Neuronal stem cell (in vitro differentiated cells): ENCODE data around the gene BBLN.
"Not testable (repeated sequence)": the region's sequence is repeated elsewhere in the genome, so short reads cannot be mapped to it uniquely, and the experiment has no call there.

Source experiments
- DNase-seq: peaks from one replicate; pipeline ENCODE4 v3.0.0-alpha.2; 2013; ENCODE audit warnings: low spot score
- H2AFZ ChIP-seq: one replicate; pipeline ENCODE4 v1.6.1; 2013; ENCODE audit warnings: mild to moderate bottlenecking, low read length, inconsistent platforms
- H2AK5ac ChIP-seq: 2 replicates; pipeline ENCODE4 v1.6.1; 2013; ENCODE audit warnings: low read depth, mild to moderate bottlenecking, inconsistent platforms, low read length, moderate library complexity, mixed read lengths
- H2BK120ac ChIP-seq: 2 replicates; pipeline ENCODE4 v1.6.1; 2013; ENCODE audit warnings: low read depth, mild to moderate bottlenecking, inconsistent platforms, low read length, moderate library complexity, mixed read lengths
- H2BK12ac ChIP-seq: one replicate; pipeline ENCODE4 v1.6.1; 2013; ENCODE audit warnings: low read length, inconsistent platforms
- H2BK15ac ChIP-seq: 2 replicates; pipeline ENCODE4 v1.6.1; 2013; ENCODE audit warnings: mild to moderate bottlenecking, low read length, inconsistent platforms, mixed read lengths
- H2BK5ac ChIP-seq: one replicate; pipeline ENCODE4 v1.6.1; 2013; ENCODE audit warnings: inconsistent platforms, mild to moderate bottlenecking, low read length, moderate library complexity
- H3K14ac ChIP-seq: one replicate; pipeline ENCODE4 v1.6.1; 2013; ENCODE audit warnings: low read length, inconsistent platforms
- H3K18ac ChIP-seq: 2 replicates; pipeline ENCODE4 v1.6.1; 2013; ENCODE audit warnings: low read length, inconsistent platforms
- H3K23ac ChIP-seq: 2 replicates; pipeline ENCODE4 v1.6.1; 2013; ENCODE audit warnings: low read depth, mild to moderate bottlenecking, mixed read lengths, low read length, inconsistent platforms; ENCODE audit not compliant: poor library complexity
- H3K27ac ChIP-seq: replicated peaks from 3 replicates; pipeline ENCODE4 v1.5.1; 2013; ENCODE audit warnings: low read length, inconsistent platforms
- H3K27me3 ChIP-seq, 3 experiments: 2 replicates each; pipeline ENCODE4 v1.6.1; 2013; ENCODE audit warnings: low read length in 3 of 3, mild to moderate bottlenecking in 2 of 3, inconsistent platforms in 1 of 3, low read depth in 1 of 3, mixed read lengths in 1 of 3, moderate library complexity in 1 of 3; ENCODE audit not compliant: control insufficient read depth in 3 of 3, insufficient read depth in 3 of 3
- H3K36me3 ChIP-seq, 2 donors: replicated peaks in 1 of 2; 2 replicates each; pipeline ENCODE4 v1.6.1; 2013; ENCODE audit warnings: low read length in 2 of 2; ENCODE audit not compliant: control insufficient read depth in 2 of 2, insufficient read depth in 2 of 2
- H3K4ac ChIP-seq: 2 replicates; pipeline ENCODE4 v1.6.1; 2013; ENCODE audit warnings: inconsistent platforms, mild to moderate bottlenecking, low read length, moderate library complexity
- H3K4me1 ChIP-seq, 2 donors: 1 replicate in 1 of 2; 2 replicates in 1 of 2; pipeline ENCODE4 v1.6.1; 2013; ENCODE audit warnings: low read length in 2 of 2, low read depth in 1 of 2; ENCODE audit not compliant: control insufficient read depth in 2 of 2, insufficient read depth in 1 of 2
- H3K4me2 ChIP-seq: one replicate; pipeline ENCODE4 v1.6.1; 2013; ENCODE audit warnings: mild to moderate bottlenecking, low read length, inconsistent platforms; ENCODE audit not compliant: insufficient read depth, poor library complexity, severe bottlenecking
- H3K4me3 ChIP-seq, 2 donors: 2 replicates each; pipeline ENCODE4 v1.5.1; 2013; ENCODE audit warnings: low read length in 2 of 2, mild to moderate bottlenecking in 2 of 2, inconsistent platforms in 1 of 2, moderate library complexity in 1 of 2
- H3K79me1 ChIP-seq: one replicate; pipeline ENCODE4 v1.6.1; 2013; ENCODE audit warnings: low read depth, mild to moderate bottlenecking, inconsistent platforms, low read length, moderate library complexity
- H3K9ac ChIP-seq: one replicate; pipeline ENCODE4 v1.6.1; 2013; ENCODE audit warnings: mild to moderate bottlenecking, low read depth, low read length, inconsistent platforms; ENCODE audit not compliant: poor library complexity
- H3K9me3 ChIP-seq, 2 donors: replicated peaks in 1 of 2; 2 replicates each; pipeline versions ENCODE3 to v1.6.1; 2013; ENCODE audit warnings: low read length in 2 of 2, mild to moderate bottlenecking in 2 of 2, inconsistent platforms in 1 of 2, low read depth in 1 of 2, mixed read lengths in 1 of 2, moderate library complexity in 1 of 2; ENCODE audit not compliant: control insufficient read depth in 2 of 2, insufficient read depth in 1 of 2
- H4K8ac ChIP-seq: one replicate; pipeline ENCODE4 v1.6.1; 2013; ENCODE audit warnings: low read depth, mild to moderate bottlenecking, inconsistent platforms, low read length, moderate library complexity
- H4K91ac ChIP-seq: one replicate; pipeline ENCODE4 v1.6.1; 2013; ENCODE audit warnings: low read length, low read depth, mild to moderate bottlenecking, inconsistent platforms; ENCODE audit not compliant: poor library complexity
- WGBS, 2 donors: extraction: QIAGEN DNeasy Blood & Tissue Kit; methylation state at CpG; one replicate each; pipeline ENCODE4 v1.1.7; 2013; ENCODE audit warnings: missing lambda C conversion rate in 2 of 2, mixed read lengths in 1 of 2; ENCODE audit not compliant: insufficient read length in 2 of 2, insufficient replicate concordance in 1 of 2; ENCODE audit errors: extremely low coverage in 2 of 2; 5-methylcytosine and 5-hydroxymethylcytosine counted together

BBLN gene

DNA sequence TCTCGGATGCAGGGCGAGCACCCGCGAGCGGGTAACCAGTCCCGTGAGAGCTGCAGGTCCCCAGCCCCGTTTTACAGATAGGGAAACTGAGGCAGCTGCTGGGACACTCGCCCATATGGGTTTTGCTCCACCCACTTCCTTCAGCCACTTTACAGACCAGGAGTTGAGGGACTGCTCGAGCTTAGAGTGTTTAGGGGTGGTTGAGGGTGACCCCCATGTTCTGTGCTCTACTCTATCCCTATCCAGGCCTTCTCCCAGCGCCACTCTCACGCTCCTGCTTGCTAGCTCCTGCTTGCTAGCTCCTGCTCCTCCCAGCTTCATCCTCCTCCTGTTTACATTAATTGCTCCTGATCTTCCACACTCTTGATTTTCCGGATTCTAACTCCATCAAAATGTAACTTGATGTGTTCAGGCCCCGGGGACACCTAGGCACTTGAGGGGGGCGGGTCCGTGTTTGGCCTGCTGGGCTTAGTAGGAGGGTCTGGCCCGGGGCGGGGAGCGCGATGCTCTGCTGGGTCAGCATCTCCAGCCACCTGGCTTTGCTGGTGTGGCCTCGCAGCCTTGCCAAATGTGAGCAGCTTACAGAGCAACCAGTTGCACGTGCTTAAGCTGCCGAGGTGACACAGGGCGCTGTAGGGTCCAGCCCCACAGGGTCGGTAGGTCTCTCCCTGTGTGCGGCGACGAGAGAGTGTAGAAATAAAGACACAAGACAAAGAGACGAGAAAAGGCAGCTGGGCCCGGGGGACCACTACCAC is 31.1 kb upstream of the BBLN start:
- Histone ChIP-seq H3K79me1 (peaks cover 9% of the 10 kb centered on the region), H2BK15ac (peak overlapping the region; percentile 81), H2BK120ac (no peak overlapping the region), H2BK5ac (peak overlapping the region; percentile 98), H2BK12ac (no peak overlapping the region), H2AFZ (peak overlapping the region; percentile 100), H3K4me1 (peaks cover 5 to 22% of the 10 kb centered on the region in 2 donors), H3K4ac (peak overlapping the region; percentile 66), H4K91ac (no peak overlapping the region), H3K27me3 (peaks cover 0 to 6% (median 0%) of the 10 kb centered on the region in 3 experiments), H3K9ac (peak overlapping the region; percentile 34), H3K4me2 (peak overlapping the region; percentile 89), H2AK5ac (peak overlapping the region; percentile 92), H3K27ac (no peak overlapping the region), H3K18ac (peak overlapping the region; percentile 99), H3K14ac (no peak overlapping the region), H3K23ac (peak overlapping the region; percentile 95), H3K9me3 (peaks cover 7% of the 10 kb centered on the region in 2 donors), H4K8ac (no peak overlapping the region), H3K4me3 (peak overlapping the region; percentile 90 to 100), H3K36me3 (peaks cover 7 to 17% of the 10 kb centered on the region in 2 donors)
- WGBS, 2 donors: no CpG with 5 or more reads among the region's 29 CpGs
- DNase-seq: no peak

DNA sequence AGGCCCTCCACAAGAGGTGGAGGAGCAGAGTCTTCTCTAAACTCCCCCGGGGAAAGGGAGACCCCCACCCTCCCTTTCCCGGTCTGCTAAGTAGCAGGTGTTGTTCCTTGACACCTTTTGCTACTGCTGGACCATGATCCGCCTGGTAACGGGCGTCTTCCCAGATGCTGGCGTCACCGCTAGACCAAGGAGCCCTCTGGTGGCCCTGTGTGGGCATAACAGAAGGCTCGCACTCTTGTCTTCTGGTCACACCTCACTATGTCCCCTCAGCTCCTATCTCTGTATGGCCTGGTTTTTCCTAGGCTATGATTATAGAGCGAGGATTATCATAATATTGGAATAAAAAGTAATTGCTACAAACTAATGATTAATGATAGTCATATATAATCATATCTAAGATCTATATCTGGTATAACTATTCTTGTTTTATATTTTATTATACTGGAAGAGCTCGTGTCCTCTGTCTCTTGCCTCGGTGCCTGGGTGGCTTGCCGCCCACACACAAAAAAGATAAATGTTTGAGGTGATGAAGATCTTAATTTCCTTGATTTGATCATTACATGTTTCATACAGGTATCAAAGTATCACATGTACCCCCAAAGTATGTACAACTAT is 30.0 kb upstream of the BBLN start:
- H3K9me3 ChIP-seq, H3K27me3 ChIP-seq, H3K79me1 ChIP-seq, H3K14ac ChIP-seq, H3K18ac ChIP-seq, DNase-seq, H3K4me3 ChIP-seq, H4K8ac ChIP-seq, H2AK5ac ChIP-seq, H2AFZ ChIP-seq, H3K23ac ChIP-seq, H3K4me2 ChIP-seq, H3K36me3 ChIP-seq, H2BK15ac ChIP-seq, H2BK12ac ChIP-seq, H4K91ac ChIP-seq, H2BK120ac ChIP-seq, H3K27ac ChIP-seq, H2BK5ac ChIP-seq, H3K4ac ChIP-seq, H3K9ac ChIP-seq: not testable (repeated sequence)
- H3K4me1 ChIP-seq: peaks cover 5 to 22% of the 10 kb centered on the region in 2 donors
- WGBS, 2 donors: no CpG with 5 or more reads among the region's 12 CpGs

DNA sequence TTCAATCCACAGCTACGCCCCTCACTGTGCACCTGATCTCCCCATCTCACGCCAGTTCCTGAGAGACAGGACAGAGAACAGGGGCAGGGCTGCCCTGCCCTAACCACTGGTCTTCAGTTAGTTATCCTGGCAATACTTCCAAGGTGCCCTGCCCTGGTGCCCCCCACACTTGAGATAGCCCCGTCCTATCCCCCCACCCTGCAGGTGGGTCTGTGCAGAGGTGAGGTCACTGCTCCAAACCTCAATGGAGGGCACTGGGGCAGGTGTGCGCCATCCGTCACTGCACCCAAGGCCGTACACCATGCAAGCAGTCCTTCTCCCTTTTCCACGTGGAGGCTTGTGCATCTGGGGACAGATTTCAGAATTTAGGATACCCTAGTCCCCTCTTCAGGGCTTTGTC is 29.4 kb upstream of the BBLN start:
- not testable (repeated sequence) for H4K8ac ChIP-seq, H2BK15ac ChIP-seq, H2AK5ac ChIP-seq, H3K27ac ChIP-seq, H3K79me1 ChIP-seq, H3K4me3 ChIP-seq, H3K4me2 ChIP-seq, H2AFZ ChIP-seq, H2BK12ac ChIP-seq, H3K18ac ChIP-seq, DNase-seq, H3K9me3 ChIP-seq, H3K14ac ChIP-seq, H4K91ac ChIP-seq, H3K4ac ChIP-seq, H2BK5ac ChIP-seq, H3K27me3 ChIP-seq, H3K9ac ChIP-seq, H2BK120ac ChIP-seq, H3K36me3 ChIP-seq, H3K23ac ChIP-seq
- no CpG with 5 or more reads among the region's 7 CpGs for WGBS, 2 donors
- H3K4me1 ChIP-seq: peaks cover 5 to 22% of the 10 kb centered on the region in 2 donors

DNA sequence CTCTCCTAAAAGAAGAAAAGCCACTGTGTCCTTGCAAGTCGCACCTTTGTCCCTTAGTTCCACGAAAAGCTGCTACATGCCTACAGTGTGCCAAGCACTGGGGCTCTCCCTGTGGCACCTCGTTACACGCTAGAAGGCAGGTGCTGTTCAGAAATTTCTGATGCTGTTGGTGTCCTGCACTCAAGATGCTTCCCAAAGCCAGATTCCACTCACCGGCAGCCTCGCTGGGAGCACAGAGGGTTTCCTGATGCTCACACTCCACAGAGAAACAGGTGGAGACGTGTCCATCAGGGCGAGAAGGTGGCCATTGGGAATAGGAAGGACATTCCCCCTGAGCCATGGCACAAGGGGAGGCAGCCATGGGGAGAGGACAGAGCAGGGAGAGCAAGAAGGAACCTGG is 28.7 kb upstream of the BBLN start:
- not testable (repeated sequence) for H3K27me3 ChIP-seq, H3K9ac ChIP-seq, H3K79me1 ChIP-seq, H3K4me2 ChIP-seq, H3K9me3 ChIP-seq, H4K8ac ChIP-seq, H3K27ac ChIP-seq, H3K14ac ChIP-seq, H3K4me3 ChIP-seq, H3K36me3 ChIP-seq, H3K18ac ChIP-seq, H3K4ac ChIP-seq, H4K91ac ChIP-seq, H2BK120ac ChIP-seq, H2BK5ac ChIP-seq, H3K23ac ChIP-seq, H2BK15ac ChIP-seq, DNase-seq, H2BK12ac ChIP-seq
- Histone ChIP-seq H2AK5ac (peak overlapping the region; percentile 35), H3K4me1 (peaks cover 5 to 17% of the 10 kb centered on the region in 2 donors), H2AFZ (peak overlapping the region; percentile 78)
- WGBS, 2 donors: no CpG with 5 or more reads among the region's 8 CpGs
